Central memory CD4-positive, alpha-beta T cell (primary cell): ENCODE measurements around the gene THUMPD1.
"Not testable (repeated sequence)": the region's sequence is repeated elsewhere in the genome, so short reads cannot be mapped to it uniquely, and the experiment has no call there.

Experiments used
- DNase-seq: peaks from one replicate; pipeline ENCODE4 v3.0.0; 2022

Gene THUMPD1

DNA sequence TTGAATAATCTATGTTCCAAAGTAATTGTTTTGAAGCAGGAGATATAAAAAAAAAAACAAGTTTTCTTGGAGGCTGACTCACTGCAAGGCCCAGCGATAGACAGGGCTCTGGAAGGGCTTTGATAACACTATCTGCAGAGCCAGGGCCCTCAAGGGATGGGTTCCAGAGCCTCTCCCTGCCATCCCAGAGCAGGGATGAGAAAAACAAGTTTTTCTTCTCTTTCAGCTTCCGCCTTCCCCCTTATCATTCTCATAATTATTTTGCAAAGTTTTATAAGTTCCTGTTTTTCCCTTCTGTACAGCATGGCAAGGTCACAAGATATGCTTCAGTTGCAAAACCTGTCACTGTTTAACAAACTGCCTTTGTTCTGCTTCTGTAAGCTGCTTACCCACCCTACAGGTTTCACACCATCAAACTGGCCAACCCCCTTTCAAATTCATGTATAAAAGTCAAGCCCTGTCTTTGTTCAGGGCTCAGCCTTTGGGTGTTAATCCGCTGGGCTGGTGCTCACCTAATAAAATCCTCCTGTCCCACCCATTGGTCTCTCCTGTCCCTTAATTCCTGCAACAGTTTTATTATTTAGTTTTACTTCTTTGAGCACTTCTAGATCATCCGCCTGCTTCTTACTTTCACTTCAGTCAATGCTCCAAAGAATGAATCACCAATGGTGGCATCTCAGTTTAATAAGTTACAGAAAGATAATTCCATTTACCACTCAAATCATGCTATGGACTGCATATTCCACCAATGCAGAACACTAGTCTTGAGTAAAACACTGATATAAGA is 5.6 kb upstream of the THUMPD1 start:
- no peak for DNase-seq

DNA sequence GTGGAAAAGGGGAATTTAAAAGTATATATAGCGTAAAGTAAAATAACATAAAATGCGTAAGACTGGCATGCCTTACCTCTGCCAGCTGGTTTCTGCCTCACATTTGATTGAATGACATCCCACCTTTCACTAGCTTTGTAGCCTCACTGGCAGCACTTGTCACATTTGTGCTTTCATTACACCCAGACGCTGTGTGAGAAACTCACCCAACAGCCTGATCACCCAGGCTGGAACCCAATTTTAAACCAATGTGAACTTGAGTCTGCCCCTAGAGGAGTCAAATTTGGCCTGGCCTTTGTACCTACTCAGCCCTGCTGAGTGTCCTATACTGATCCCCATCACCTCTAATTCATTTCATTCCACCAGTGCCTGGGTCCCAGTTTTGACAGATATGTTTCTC is 4.8 kb upstream of the THUMPD1 start:
- DNase-seq: no peak

DNA sequence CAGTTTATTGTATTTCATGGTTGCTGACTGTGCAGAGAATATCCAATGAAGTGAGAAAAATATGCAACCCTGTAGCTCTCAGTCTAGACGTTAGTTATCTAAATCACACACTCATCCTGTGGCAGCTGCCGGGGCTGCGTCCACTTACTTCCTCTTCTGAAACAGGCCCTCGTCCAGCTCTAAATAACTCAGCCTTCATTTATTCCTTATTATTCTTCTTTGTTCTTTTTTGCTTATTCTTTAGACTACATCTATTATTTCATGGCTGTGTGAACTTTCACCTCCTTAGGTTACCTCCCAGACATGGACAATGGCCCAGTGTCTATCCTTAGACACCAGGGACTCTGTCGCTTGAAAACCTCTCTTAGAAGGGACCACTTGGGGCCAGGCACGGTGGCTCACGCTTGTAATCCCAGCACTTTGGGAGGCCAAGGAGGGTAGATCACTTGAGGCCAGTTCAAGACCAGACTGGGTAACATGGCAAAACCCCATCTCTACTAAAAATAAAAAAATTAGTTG is 3.4 kb upstream of the THUMPD1 start:
- DNase-seq: no peak

DNA sequence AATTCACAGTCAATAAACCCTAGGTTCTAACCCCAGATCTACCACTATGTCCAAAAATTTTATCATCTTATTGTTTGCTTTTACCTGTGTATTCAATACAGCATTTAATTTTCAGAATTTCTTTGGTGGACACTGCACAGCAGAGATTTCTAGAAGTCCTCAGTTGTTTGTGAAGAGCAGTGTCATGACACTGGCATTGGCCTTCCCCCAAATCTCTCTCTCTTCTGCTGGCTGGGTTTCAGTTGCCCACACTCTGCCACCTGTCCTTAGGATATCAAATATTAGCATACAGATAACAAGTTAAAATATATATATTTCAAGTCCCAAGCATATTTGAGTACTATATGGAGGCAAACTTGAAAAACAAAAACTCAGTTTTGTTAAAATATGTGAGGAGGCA is 2.0 kb upstream of the THUMPD1 start:
- no peak for DNase-seq

DNA sequence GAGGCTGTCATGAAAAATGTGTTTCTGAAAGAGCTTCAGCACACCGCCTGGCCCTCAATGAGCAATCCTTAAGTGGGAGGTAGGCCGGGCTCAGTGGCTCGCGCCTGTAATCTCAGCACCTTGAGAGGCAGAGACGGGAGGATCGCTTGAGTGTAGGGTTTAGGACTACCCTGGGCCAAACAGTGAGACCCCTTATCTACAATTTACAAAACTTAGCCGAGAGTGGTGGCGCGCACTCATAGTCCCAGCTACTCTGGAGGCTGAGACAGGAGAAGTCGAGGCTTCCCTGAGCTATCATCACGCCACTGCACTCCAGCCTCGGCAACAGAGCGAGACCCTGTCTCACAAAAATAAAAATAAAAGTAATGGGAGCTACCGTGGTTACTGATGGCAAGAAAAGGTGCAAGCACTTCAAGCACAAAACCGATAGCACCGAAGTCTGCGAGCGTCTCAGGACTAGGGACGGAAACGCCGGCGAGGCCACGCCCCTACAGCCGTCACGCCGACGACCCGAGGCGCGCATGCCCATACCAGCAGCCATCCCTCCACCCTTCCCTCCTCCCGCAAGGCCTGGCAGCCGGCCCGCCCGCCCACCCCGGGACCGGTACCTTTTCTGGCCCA is 607 bp downstream of the THUMPD1 start:
- peak; percentile 88 for DNase-seq

DNA sequence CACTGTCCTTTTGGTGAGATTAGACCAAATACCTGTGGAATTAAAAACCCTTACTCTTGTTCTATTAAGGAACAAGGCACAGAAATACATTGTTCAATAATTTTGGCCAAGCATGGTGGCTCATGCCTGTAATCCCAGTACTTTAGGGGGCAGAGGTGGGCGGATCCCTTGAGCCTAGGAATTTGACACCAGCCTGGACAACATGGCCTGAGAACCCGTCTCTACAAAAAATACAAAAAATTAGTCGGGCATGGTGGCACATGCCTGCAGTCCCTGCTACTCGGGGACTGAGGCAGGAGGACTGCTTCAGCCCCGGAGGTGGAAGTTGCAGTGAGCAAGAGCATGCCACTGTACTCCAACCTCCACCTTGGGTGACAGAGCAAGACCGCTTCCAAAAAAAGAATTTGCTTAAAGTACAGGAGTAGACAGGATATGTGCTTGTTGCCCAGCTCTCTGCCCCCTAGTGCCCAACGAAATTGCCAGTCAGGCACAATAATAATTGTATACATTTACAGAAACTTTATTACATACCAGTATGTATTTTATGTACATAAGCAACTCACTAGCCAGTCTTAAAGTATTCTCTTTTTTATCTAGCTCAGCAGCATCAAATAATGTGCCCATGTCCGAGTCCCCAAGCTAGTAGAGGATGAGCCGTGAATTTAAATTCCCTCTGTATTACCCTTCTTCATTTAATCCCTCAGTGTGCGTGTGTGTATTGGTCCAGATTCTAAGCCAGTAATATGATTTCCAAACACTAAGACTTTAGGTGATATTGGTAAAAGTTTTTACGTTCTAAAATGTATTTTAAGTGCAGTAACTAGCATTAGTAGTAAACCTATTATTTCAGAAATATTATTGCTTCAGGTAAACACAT is 1.4 kb downstream of the THUMPD1 start:
- peak; percentile 14 for DNase-seq

DNA sequence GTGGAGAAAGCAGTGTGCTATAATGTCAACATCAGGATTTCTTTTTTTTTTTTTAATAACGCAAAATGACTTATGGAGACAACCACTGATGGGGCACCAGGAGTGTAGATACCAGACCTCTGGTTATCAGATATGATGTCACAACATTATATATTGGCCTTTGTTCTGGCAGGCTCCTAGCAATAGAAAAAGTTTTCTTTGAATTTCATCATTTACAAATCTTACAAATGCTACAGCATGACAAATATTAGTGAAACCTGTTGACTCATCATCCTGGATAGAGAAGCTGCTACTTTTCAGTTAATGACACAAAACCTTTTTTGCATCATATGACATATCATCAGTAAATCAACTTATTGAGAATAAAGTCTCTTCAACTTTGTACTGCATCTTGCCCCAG is 6.1 kb downstream of the THUMPD1 start:
- DNase-seq: no peak

DNA sequence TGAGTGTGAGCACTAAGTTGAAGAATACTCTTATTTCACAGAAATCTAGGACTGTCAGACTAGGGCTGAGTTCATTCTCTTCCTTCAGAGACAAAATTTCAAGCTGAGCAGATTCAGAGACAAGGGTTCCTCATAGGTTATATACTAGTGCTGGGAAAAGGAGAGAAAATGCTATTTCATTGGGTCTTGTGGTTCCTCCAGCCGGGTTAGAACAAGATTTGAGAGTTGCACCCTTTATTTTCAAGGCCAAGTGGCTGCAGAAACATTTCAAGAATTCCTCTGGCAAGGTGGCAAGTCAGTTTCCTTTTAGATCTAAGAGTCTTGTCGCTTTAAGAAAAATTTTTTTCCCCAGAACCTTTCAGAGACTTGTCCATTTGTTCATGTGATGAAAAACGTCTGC is 6.8 kb downstream of the THUMPD1 start:
- DNase-seq: no peak

DNA sequence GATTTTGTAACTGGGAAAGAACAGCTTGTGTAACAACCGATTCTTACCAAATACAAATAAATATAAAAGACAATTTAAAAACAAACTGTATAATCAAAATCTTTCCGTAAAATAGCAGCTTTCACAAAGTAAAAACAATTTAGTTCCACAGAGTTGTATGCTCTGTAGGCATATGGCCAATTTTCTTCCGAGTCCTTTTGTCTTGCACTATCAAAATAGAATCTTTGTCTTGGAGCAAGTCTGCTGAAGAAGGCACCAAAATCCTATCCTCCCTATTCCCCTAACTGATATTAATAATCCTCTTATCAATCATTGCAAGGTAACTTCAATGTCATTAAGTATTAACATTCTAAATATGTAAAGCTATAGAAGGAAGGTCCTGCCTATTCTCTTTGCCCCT is 7.6 kb downstream of the THUMPD1 start:
- DNase-seq: no peak

DNA sequence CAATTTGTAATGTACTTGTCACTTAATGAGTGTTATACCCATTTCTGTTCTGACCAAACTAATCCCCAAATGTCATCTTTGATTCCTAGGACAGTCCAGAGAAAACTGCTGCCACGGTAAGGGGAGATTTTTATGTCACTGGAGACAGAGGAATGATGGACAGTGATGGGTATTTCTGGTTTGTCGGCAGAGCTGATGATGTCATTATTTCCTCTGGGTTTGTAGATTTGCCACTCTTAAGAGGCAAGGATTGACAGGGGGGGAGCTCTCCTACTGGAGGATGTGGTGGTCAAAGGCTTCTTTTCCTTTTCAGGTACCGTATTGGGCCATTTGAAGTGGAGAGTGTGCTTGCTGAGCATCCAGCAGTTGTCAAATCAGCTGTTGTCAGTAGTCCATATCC is 12.5 kb downstream of the THUMPD1 start:
- DNase-seq: no peak

DNA sequence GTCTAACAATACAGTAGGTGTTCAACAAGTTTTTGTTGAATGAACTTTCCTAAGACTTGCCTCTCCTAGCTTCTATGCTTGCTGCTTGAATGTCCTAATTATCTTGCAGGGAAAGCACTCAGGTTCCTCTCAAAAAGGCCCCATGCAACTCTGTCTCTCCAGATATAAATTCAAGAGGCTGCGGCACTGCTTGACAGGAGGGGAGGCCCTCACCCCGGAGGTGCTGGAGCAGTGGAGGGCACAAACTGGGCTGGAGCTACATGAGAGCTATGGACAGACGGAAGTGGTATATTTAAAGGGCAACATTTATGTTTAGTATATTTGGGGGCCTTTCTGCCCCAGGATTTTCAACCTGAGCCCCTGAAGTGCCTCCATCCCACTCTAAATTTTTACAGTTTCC is 14.4 kb downstream of the THUMPD1 start:
- DNase-seq: no peak

DNA sequence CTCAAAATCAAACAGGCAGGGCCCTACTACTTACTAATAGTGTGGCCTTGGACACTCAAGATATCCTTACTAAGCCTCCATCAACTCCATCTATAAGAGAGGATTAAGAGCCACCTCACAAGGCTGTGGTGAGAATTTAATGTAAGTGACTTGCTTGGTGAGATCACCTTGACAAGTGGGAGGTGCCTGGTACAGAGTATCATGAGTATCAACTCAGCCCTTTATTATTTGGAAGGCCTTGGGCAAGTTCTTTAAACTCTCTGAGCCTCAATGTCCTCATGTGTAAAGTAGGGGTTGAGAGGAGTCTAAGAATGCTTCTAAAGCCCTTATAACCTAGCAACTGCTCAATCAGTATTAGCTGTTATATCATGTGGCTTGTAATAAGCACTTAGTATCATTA is 15.0 kb downstream of the THUMPD1 start:
- no peak for DNase-seq

DNA sequence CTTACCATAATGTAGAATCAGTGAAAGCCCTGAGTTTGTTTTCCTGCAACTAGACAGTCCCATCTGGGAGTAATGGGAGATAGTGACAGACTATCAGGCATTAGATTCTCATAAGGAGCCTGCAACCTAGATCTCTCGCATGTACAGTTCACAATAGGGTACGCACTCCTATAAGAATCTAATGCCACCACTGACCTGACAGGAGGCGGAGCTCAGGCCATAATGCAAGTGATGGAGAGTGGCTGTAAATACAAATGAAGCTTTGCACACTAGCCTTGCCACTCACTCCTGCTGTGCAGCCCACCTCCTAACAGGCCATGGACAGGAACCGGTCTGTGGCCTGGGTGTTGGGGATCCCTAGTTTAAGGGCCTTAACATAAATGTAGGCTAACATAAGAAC is 21.4 kb downstream of the THUMPD1 start:
- no peak for DNase-seq

DNA sequence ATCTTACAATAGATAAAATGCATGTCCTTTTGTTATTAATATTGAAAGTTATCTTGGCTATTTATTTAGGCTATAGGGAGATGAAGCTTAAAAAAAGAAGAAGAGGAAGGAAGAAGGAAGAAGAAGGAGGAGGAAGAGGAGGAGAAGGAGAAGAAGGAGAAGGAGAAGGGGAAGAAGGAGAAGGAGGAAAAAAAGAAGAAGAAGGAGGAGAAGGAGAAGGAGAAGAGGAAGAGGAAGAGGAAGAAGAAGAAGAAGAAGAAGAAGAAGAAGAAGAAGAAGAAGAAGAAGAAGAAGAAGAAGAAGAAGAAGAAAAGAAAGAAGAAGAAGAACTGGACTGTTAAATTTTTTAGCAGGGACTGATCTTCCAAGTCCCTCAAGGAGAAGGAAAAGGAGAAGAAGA is 23.9 kb downstream of the THUMPD1 start:
- not testable (repeated sequence) for DNase-seq

DNA sequence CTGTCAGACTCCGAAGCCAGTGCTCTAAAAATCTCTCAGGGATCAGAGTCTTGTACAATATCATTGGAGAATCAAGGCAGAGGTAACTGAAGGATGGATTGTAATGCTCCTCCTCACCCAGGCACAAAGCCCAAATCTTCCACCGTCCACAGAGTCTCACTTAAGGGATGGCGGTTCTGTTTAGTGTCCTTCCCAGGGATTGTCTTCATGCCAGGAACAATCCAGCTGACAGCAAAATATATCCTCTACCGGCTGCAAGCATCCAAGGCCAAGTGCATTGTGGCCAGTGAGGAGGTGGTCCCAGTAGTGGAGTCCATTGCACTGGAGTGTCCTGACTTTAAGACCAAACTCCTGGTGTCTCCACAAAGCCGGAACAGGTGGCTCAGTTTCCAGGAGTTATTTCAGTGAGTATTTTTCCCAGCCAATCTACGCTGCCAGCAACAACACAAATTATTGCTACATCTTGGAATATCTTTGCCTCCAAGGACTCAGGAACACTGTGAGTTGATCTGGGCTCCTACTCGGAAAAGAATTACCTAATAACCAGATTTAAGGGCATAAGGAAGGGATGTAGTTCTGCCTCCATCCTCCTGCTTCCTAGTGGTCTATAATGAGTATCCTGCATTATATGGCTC is 30.2 kb downstream of the THUMPD1 start:
- no peak for DNase-seq

DNA sequence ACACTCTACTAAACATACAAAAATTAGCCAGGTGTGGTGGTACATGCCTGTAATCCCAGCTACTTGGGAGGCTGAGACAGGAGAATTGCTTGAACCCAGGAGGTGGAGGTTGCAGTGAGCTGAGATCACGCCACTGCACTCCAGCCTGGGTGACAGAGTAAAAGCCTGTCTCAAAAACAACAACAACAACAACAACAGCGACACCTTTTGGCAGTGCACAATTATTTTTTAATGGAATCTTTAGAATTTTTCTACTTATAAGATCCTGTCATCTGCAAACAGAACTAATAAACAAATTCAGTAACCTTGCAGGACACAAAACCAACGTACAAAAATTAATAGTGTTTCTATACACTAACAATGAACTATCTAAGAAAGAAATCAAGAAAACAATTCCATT is 33.5 kb downstream of the THUMPD1 start:
- not testable (repeated sequence) for DNase-seq

DNA sequence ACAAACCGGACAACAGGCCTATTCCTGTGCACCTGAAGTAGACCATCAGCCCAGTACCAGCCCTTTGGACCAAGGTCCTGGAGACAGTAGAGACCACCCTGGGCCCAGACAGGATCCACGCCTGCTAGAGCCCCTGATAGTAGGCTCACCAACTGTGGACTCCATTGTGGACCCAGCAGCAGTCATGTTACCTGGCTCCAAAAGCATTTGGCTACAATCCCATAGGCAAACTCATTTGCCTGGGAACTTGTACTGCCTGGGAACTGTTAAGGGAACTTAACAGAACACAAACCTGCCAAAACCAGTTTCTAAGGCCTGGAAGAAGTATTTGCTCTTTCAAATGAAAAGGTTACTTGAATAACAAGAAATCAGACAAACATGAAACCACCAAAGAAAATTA is 34.2 kb downstream of the THUMPD1 start:
- no peak for DNase-seq

DNA sequence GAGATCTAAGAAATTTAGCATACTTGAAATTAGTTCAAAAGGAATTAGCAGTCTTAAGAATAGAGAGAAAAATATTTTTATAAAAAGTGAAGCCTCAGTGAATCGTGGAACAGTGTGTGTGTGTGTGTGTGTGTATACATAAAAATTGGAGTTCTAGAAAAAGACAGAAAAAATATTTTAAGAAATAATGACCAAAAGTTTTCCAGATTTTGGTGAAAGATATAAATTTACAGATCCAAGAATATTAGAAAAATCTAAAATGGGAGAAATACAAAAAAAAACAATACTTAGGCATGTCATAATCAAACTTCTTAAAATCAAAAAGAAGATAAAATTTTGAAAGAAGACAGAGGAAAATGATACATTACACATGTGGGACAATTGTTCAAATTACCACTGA is 35.6 kb downstream of the THUMPD1 start:
- not testable (repeated sequence) for DNase-seq

DNA sequence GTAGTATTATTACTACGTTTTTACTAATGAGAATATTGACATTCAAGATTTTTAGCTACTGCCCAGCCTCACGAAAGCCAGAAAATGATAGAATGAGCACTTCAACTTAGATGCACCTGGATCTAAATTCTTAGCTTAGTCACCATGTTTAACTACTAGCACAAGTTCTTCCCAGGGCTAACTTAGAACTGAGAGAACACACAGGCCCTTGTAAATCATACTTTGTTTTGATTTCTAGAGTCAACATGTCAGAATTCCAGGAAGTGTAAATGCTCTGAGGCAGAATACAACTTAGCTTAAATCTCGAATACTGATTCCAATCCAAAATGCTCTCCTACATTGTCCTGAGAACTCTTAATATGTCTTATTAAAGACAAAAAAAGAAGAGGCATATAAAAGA is 37.3 kb downstream of the THUMPD1 start:
- DNase-seq: no peak

DNA sequence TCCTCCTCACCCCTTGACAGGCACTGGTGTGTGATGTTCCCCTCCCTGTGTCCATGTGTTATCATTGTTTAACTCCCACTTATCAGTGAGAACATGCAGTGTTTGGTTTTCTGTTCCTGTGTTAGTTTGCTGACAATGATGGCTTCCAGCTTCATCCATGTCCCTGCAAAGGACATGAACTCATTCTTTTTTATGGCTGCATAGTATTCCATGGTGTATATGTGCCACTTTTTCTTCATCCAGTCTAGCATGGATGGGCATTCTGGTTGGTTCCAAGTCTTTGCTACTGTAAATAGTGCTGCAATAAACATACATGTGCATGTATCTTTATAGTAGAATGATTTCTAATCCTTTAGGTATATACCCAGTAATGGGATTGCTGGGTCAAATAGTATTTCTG is 39.9 kb downstream of the THUMPD1 start:
- DNase-seq: not testable (repeated sequence)

DNA sequence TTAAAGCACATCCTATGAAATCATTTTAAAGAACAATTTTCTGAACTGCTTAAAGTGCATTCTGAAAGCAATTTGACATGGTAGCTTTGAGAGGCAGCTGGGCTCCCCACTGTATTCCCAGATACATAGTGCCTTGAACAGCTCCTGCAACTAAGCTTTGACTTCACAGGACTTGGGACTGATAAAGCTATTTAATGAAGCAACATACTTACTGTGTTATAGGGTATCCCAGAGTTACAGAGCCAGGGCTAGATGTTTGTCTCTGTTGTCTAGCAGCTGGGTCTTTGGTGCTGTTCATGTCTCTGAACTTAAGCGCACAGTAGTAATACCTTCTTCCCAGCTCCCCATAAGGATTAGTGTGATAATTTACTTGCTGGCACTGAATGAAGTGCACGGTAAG is 45.0 kb downstream of the THUMPD1 start:
- DNase-seq: no peak

DNA sequence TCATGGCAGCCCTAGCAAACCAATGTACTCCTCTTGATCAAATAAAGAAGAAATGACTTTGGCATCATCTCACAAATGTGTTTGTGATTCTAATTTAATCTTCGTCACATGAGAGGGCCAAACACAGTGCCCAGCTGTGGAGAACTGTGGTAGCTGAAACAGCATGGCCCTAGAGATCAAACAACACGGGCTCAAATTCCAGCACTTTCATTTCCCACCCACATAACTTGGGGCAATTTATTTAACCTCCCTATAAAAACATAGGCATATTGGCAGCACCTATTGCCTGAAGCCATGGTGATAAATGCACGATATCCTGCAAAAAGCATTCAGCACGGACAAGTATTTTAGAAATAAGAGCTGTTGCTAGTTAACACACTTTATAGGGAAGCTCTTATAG is 46.6 kb downstream of the THUMPD1 start:
- no peak for DNase-seq

DNA sequence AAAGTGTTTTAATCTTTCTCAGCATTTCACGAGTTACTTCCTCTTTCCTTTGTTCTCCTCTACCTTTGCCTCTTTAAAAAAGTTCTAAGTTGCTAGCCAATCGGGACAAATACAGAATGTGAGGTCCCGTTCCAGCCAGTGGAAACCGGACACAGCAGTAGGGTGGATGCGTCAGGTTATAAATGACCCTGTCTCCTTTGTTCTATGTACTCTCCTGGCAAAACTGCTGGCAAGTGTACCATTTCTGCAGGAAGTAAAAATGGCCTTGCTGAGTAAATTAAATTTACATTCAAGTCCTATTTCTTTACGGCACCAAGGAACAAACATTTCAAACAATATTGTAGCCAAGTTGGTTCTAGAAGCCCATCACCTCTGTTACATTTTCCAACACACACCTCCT is 47.5 kb downstream of the THUMPD1 start:
- DNase-seq: not testable (repeated sequence)
